ENCODE data around the gene PHF11.
A peak's percentile ranks its signal among the peaks of the same experiment; 100 is the strongest.

Gene PHF11

GRCh38 chr13:49476529-49476928 is 19.2 kb upstream of the PHF11 start (continued):
- TF ChIP-seq, protein P1, sequence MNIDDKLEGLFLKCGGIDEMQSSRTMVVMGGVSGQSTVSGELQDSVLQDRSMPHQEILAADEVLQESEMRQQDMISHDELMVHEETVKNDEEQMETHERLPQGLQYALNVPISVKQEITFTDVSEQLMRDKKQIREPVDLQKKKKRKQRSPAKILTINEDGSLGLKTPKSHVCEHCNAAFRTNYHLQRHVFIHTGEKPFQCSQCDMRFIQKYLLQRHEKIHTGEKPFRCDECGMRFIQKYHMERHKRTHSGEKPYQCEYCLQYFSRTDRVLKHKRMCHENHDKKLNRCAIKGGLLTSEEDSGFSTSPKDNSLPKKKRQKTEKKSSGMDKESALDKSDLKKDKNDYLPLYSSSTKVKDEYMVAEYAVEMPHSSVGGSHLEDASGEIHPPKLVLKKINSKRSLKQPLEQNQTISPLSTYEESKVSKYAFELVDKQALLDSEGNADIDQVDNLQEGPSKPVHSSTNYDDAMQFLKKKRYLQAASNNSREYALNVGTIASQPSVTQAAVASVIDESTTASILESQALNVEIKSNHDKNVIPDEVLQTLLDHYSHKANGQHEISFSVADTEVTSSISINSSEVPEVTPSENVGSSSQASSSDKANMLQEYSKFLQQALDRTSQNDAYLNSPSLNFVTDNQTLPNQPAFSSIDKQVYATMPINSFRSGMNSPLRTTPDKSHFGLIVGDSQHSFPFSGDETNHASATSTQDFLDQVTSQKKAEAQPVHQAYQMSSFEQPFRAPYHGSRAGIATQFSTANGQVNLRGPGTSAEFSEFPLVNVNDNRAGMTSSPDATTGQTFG (tag by site-specific recombination; IDR thresholded peaks at IDR 0.05; ENCODE audit: borderline replicate concordance), result no peak

- Histone ChIP-seq H3K27ac (ENCODE audit: extremely low read depth, low read depth, low read length) (no peak overlapping the region), H3K4me1 (ENCODE audit: control insufficient read depth, insufficient read depth, low read length) (no peaks in the 10 kb centered on the region), H3K4me3 (ENCODE audit: low read depth, low read length) (no peak overlapping the region), H3K9me3 (ENCODE audit: control insufficient read depth, insufficient read depth, low read depth, low read length) (no peaks in the 10 kb centered on the region), H3K36me3 (ENCODE audit: control insufficient read depth in 2 of 2, insufficient read depth in 1 of 2, low read length in 2 of 2) (peaks cover 4 to 18% of the 10 kb centered on the region in 2 experiments)
- 0 out of 2 replicates have a peak, but pooled peaks have one; percentile 33 for TF ChIP-seq ZBTB17 (tag by site-specific recombination; IDR thresholded peaks at IDR 0.05)
- TF ChIP-seq GLIS2 (tag by site-specific recombination; IDR thresholded peaks at IDR 0.05), result no peak
- POLR2A ChIA-PET, result interaction anchor here (0.6 kb wide), 1 partner anchor 111 kb away, joined by 5 read pairs; no protein-coding TSS in a partner anchor
- CTCF ChIA-PET, result no interaction called here
These were observed 14.0 kb upstream of the PHF11 start for GRCh38 chr13:49481788-49482187.

GRCh38 chr13:49488563-49488962 is 7.2 kb upstream of the PHF11 start:
- TF ChIP-seq ZBTB21 (tag by site-specific recombination; IDR thresholded peaks at IDR 0.05) (no peak), AEBP2 (tag by site-specific recombination; IDR thresholded peaks at IDR 0.05; ENCODE audit: borderline replicate concordance) (no peak), ZFHX2 (tag by site-specific recombination; conservative IDR thresholded peaks at IDR 0.05) (no peak), KLF9 (tag by site-specific recombination; IDR thresholded peaks at IDR 0.05; ENCODE audit: low read depth) (no peak), SCRT1 (tag by site-specific recombination; IDR thresholded peaks at IDR 0.05; ENCODE audit: borderline replicate concordance) (no peak), ZNF510 (tag by site-specific recombination; IDR thresholded peaks at IDR 0.05; ENCODE audit: insufficient replicate concordance) (no peak), ZNF558 (tag by site-specific recombination; IDR thresholded peaks at IDR 0.05) (no peak), ZBTB7A (tag by site-specific recombination; IDR thresholded peaks at IDR 0.05; ENCODE audit: low read depth) (no peak)
- Histone ChIP-seq H3K27ac (ENCODE audit: extremely low read depth, low read depth, low read length) (no peak overlapping the region), H3K4me3 (ENCODE audit: low read depth, low read length) (no peak overlapping the region), H3K36me3 (ENCODE audit: control insufficient read depth in 2 of 2, insufficient read depth in 1 of 2, low read length in 2 of 2) (no peaks in the 10 kb centered on the region; a peak in 1 of 3 replicates), H3K4me1 (ENCODE audit: control insufficient read depth, insufficient read depth, low read length) (no peaks in the 10 kb centered on the region), H3K9me3 (ENCODE audit: control insufficient read depth, insufficient read depth, low read depth, low read length) (no peaks in the 10 kb centered on the region)
- CTCF ChIA-PET, result no interaction called here
- POLR2A ChIA-PET, result no interaction called here

GRCh38 chr13:49494645-49495044 is 1.1 kb upstream of the PHF11 start:
- no peaks in the 10 kb centered on the region for H3K36me3 ChIP-seq (ENCODE audit: control insufficient read depth in 2 of 2, insufficient read depth in 1 of 2, low read length in 2 of 2)
- no peaks in the 10 kb centered on the region for H3K4me1 ChIP-seq (ENCODE audit: control insufficient read depth, insufficient read depth, low read length)
- no peaks in the 10 kb centered on the region for H3K9me3 ChIP-seq (ENCODE audit: control insufficient read depth, insufficient read depth, low read depth, low read length)
- H3K27ac ChIP-seq (ENCODE audit: extremely low read depth, low read depth, low read length), result no peak overlapping the region
- H3K4me3 ChIP-seq (ENCODE audit: low read depth, low read length), result no peak overlapping the region
- no peak for TF ChIP-seq ZBTB6 (tag by site-specific recombination; IDR thresholded peaks at IDR 0.05)
- no peak for TF ChIP-seq ZNF626 (tag by site-specific recombination; IDR thresholded peaks at IDR 0.05)
- no peak for TF ChIP-seq ZNF239 (tag by site-specific recombination; IDR thresholded peaks at IDR 0.05)
- TF ChIP-seq ZSCAN30 (tag by site-specific recombination; IDR thresholded peaks at IDR 0.05), result no peak
- TF ChIP-seq OVOL3 (tag by site-specific recombination; IDR thresholded peaks at IDR 0.05), result no peak
- TF ChIP-seq IKZF3 (tag by site-specific recombination; IDR thresholded peaks at IDR 0.05), result no peak
- TF ChIP-seq ZNF114 (tag by site-specific recombination; IDR thresholded peaks at IDR 0.05), result no peak
- no peak for TF ChIP-seq ZNF146 (tag by site-specific recombination; IDR thresholded peaks at IDR 0.05)
- POLR2A ChIA-PET, result no interaction called here
- CTCF ChIA-PET, result interaction anchor here (0.7 kb wide), 2 partner anchors 192 to 196 kb away, joined by 3 to 4 read pairs; no protein-coding TSS in a partner anchor
